ENCODE results near the gene DSC1. TPM values are rescaled to one million over a fixed set of nuclear protein-coding genes. Genes with fewer than 3 reads are reported as not detected.

DSC1 gene
- polyA plus RNA-seq, 5 donors: 0.04 TPM; not detected in 4

DNA sequence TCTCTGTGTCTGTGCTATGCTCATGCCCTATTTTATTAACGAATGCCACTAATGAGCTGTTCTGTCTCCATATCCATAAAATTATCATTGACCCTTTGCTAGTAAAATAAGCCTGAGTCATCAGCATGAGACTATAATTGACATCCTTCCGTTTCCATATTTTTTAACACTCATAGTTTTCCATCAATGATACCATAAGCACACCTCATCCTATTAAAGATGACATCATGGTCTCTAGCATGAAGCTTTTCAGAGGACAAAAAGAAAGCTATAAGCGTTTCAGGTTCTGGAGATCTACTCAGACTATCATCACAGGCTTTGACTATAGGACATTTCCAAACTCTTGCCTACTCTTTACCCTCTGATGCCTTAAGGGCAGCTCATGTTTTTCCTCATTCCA is 59.2 kb downstream of the DSC1 start:
- DNase-seq: no peak

DNA sequence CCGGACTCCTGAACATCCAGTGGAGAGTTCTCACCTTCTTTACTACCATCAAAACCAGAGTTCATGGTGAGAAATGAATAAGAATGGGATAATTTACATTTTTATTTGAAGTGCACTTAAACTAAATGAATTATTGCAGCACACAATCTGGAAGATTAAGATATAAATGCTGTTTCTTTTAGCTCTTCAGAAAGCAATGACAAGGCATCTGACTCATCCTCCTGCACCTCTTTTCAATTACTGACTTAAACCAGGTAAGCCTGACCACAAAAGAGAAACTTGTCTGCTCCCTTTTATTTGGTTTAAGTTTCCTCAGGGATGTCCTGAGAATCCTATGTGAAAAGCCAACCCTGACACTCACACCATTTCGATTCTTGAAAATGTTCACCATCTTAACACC is 59.7 kb downstream of the DSC1 start:
- no peak for DNase-seq

DNA sequence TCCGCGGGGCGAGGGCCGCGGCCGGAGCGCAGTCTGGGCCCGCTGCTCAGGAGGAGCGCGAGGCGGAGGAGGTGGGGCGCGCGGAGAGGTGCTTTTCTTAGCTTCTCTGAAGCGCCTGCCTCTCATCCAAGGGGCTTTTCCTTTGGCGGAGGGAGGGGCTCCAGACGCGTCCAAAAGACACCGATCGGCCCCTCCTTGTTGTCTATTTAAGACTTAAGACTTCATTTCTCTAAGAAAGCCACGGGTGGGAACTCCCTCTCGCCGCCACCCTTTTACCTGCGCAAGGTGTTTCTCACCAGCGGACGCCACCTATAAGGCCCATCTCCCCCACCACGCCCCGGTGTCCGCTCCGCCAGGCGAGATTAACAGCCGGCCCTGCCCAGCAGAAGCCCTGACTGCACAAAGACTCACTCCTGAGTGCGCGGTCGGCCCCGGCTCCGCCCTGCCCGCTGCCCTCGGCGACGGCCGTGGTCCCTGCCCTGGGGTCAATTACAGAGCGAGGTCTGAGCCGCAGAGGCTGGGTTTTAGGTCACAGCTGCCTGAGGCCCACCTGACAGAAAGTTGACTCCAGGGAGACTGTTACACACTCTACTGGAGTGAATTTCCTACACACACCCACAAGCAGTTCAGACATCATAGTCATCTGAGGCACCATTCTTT is 60.5 kb downstream of the DSC1 start, which contains the start of gene DSC2:
Gene DSC2, minus strand, starts transcription at position 397 of the 660 bp plus-strand sequence. CDS start 450 bp downstream, outside the sequence.
- DNase-seq: peak in 1 of 2 donors; percentile 26

DNA sequence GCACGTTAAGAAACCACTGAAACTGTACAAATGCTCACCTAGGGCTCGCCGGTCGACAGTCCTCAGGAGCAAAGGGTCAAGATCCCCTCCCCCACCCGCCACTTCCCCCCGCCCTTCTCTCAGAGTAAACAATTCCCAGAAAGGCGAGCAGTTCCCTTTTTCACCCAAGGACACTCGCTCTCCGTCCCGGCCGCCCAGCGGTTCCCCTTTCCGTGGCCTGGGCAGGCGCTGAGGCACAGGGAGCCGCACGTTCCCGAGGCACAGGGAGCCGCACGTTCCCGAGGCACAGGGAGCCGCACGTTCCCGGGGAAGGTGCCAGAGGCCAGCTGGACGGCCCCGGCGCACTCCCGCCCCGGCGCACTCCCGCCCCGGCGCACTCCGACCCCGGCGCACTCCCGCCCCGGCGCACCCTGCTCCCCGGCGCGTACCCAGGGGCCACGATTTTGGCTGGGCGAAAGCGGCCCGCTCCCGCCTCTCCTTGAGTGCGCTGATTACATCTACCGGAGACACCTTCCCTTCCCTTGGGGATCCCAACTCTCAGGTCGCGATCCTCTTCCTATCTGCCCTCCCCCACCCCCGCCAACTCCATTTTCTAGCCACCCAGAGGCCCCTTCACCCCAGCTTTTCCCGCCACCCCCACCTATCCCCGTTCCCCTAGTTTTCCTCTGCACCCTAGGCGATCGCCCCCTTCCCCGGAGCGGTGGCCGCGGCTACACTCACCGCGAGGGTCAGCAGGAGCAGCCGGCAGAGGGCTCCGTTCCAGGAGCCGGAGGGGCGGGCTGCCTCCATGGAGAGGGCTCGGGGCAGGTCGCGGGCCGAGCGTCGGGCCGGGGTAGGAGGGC is 61.3 kb downstream of the DSC1 start:
- peak; percentile 68 to 75 for DNase-seq

DNA sequence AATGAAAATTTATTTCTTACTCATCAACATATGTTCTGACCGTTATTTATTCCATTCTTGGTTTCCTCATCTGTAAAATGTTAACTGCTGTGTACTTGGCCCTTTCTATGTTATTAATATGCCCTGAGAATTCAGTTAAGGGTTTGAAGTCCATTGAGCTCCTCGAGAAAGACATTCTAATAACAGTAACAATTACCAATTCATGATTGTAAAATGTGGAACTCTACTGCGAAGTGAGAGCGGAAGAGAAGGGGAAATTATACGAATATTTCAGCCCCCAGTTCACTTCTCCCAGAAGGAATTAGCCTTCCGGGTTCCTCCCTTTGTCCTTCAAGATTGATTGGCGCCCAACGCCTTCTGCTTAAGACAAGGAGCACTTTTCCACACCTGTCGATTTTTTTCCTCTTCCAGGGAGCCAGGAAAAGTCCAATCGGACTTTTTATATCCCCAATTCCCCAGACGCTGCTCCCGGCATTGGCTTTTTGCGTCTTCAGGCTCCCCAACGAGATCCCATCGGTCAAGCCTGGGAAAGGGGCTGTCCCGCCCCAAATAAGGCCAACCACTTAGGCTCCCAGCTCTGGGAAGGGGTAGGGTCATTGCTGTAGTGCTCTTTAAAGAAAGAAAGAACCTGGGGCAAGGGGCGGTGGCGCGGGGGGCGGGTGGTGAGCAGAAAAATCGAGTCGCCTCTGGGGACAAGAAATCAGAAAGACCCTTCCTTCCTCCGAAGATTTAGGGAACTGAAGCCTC is 62.0 kb downstream of the DSC1 start:
- no peak for DNase-seq

DNA sequence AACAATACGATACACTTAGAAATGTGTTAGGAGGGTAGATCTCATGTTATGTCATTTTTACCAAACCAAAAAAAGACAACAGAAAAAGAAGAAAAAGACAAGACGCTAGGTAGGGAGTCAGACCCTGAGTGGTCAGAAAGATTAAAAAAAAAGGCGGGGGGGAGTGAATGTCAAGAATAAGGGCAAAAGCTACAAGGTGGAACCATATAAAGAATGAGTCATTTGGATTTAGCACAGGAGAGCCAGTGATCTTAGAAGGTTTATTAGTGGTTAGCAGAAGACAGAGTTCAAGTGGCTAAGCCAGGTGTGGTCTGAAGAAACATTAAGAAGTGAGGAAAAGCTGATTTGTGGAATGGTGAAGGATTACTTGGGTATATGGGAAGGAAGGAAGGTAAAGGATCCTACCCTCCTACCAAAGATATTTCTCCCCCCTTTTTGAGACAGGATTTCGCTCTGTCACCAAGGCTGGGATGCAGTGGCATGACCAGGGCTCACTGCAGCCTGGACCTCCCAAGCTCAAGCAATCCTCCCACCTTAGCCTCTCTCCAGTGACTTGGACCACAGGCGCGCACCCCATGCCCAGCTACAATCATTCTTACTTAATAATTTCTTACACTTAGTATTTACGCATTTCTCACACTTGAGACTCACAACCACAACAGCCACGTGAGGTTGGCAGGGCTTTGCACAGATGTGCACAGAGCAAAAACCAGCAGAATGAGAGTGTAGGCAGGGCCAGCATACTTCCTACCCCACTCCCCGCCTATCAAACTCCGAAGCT is 63.0 kb downstream of the DSC1 start:
- DNase-seq: no peak

DNA sequence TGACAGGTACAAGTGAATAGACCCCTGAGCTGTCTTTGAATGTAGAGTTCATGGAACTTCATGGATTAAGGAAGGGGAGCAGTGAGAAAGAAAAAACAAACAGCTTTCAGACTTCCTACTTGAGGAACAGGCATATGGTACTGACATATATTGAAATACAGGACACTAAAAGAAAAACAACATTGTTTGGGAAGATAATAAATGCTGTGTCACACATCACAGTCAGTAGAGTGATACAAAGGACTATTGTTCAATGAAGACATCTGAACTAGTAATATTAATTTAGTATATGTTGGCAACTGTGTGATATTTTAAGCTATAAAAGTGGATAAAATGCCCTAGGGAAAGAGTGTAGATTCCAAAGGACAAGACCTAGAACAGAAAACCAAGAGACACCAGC is 63.8 kb downstream of the DSC1 start:
- DNase-seq: no peak

DNA sequence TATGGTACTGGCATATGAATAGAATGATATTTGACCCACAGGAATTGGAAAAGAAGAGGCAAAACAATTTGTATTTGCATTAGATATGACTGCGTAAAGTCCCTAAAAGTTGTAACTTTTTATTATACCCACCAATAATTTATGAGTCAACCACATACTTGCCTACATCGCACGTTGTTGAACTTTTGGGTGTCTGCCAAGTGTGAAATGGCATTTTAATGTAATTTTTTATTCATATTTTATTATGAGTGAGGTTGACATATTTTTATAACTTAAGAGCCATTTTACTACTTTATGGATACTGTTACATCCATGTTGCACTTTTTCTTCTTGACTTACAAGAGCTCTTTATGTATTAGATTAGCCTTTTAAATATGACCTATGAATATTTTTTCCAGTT is 65.0 kb downstream of the DSC1 start:
- no peak for DNase-seq

GRCh38 chr18:31093880-31094279 is 68.8 kb downstream of the DSC1 start:
- DNase-seq: no peak

GRCh38 chr18:31093294-31093693 is 69.4 kb downstream of the DSC1 start:
- DNase-seq: no peak

DNA sequence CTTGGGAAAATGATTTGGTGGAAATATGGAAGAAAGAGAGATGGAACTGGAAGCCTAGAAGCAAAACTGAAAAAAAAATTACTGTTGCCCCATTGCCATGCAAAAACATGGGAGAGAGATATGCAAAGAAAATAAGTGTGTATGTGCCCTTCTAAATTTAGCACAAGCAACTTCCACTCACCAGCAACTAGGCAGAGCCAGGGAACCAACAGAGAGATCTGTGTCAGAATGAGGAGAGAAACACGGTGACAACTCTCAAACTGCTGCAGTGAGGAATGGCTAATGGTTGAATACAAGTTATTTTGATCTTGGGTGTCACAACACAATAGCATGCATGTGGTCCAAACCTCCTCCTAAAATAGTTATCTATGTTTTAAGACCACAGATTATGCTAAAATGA is 71.3 kb downstream of the DSC1 start:
- no peak for DNase-seq

- DNase-seq: no peak
These were observed 74.1 kb downstream of the DSC1 start for GRCh38 chr18:31088532-31088931.

GRCh38 chr18:31079973-31080372 is 82.7 kb downstream of the DSC1 start:
- DNase-seq: no peak

Other genes starting within 250 kb of the DSC1 start
- gene DSC3, start 120.1 kb downstream of the DSC1 start, polyA plus RNA-seq (ENCODE audit: insufficient read depth in 1 of 5, insufficient read length in 5 of 5, low replicate concordance in 1 of 5): under 1 TPM; 0.10 to 0.52 (median 0.19) TPM
- gene DSC2, start 60.4 kb downstream of the DSC1 start, polyA plus RNA-seq (ENCODE audit: insufficient read depth in 1 of 5, insufficient read length in 5 of 5, low replicate concordance in 1 of 5): 10 to 100 TPM in 4 of 5 donors, 1 to 10 TPM in 1; 8.7 to 18.3 (median 13.4) TPM
- under 1 TPM in 1 of 5 donors, not detected in 4; 0.06 TPM for gene DSG1, start 155.3 kb upstream of the DSC1 start, polyA plus RNA-seq (ENCODE audit: insufficient read depth in 1 of 5, insufficient read length in 5 of 5, low replicate concordance in 1 of 5)
- gene DSG4, start 213.9 kb upstream of the DSC1 start, polyA plus RNA-seq (ENCODE audit: insufficient read depth in 1 of 5, insufficient read length in 5 of 5, low replicate concordance in 1 of 5): not detected

All from right lung (tissue), 5 donors.